OCI-LY1 (cell line): ENCODE measurements around the gene CHRD.

Experiments used
- CTCF ChIP-seq: fragments of 200-600 bp; sonication (generic), shearing (Covaris generic); IDR thresholded peaks from 2 replicates; pipeline ENCODE4 v1.5.1; 2017; ENCODE audit warnings: mild to moderate bottlenecking, antibody characterized with exemption, low read length, moderate library complexity, mixed read lengths
- EZH2 ChIP-seq: fragments of 200-600 bp; sonication (generic), shearing (Covaris generic); IDR thresholded peaks from 2 replicates; pipeline ENCODE4 v1.8.0; 2017; ENCODE audit warnings: borderline replicate concordance, mixed run types, mild to moderate bottlenecking, antibody characterized with exemption, low read length, moderate library complexity, mixed read lengths

GRCh38 chr3:184377882-184378445 is 1.9 kb upstream of the CHRD start, which contains the start of gene THPO:
- TF ChIP-seq CTCF (no peak), EZH2 (no peak)
